Astrocyte (in vitro differentiated cells and primary cell): Measurements from ENCODE around the gene PSAP.

Source experiments
- CTCF ChIP-seq: IDR thresholded peaks from 2 replicates; pipeline ENCODE4 v1.5.1; 2011; ENCODE audit warnings: low read depth, mild to moderate bottlenecking, inconsistent platforms, low read length, moderate library complexity; ENCODE audit not compliant: insufficient read depth
- EZH2 ChIP-seq: IDR thresholded peaks from 2 replicates; pipeline ENCODE4 v1.6.1; 2012; ENCODE audit warnings: mild to moderate bottlenecking, low read length, inconsistent platforms; ENCODE audit not compliant: insufficient read depth

DNA sequence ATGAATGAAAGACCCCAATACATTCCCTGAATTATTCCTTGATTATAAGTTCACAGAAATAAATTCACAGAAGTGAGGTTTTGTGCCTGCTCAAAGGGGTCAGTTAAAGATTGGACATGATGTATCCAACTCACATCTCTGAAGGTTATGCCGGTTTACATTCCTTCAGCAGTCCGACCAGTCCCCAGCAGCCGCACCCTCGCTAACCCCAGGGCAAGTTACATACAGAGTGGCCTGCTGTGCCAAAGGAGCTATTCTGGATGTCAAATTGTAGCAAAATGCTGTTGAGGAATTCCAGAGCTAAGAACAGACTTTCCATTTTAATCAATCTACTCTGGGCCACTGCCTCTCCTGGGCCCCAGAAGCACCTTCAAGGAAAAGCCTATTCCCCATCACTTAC, 20.3 kb downstream of the PSAP start:
- TF ChIP-seq EZH2 (no peak), CTCF (no peak)
